ENCODE data around the gene BCAS1.

The BCAS1 gene

DNA sequence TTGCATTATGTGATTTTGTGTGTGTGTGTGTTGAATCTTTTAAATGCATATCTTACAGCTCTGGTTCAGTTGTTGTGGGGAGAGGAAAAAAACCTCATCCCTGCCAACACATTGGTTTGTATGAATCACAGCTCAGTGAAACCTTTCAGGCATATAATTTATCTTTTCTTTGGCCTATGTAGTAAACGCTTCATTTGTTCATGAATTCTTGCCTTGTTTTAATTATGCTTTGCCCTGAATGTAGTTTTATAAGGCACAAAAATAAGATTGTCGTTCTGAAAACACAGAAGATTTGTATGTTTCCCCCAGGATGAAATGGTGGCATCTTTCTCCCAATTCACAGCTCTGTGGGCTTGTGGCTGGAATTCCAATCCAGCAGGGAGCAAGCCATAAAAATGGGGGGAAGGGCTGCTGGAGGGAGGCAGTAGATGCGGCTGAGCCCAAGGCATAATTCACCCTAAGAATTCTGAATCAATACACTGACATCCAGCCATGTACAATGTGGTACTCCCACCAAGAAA lies 45.1 kb downstream of the BCAS1 start:
- H3K27ac ChIP-seq (ENCODE audit: low read depth, low read length), result no peak overlapping the region
- no CpG with 5 or more reads among the region's 3 CpGs for WGBS (ENCODE audit: extremely low coverage, insufficient coverage, low lambda C conversion rate)

GRCh38 chr20:54023406-54023805 lies 47.0 kb downstream of the BCAS1 start:
- H3K4ac ChIP-seq (ENCODE audit: low read depth, low read length), result no peak overlapping the region

More for the DNA sequence above, 45.1 kb downstream of the BCAS1 start:
- Histone ChIP-seq H3K4me2 (ENCODE audit: low read length) (no peak overlapping the region), H2BK5ac (ENCODE audit: low read length) (no peak overlapping the region), H4K8ac (ENCODE audit: low read depth, low read length) (no peak overlapping the region), H3K36me3 (ENCODE audit: control insufficient read depth, insufficient read depth, low read length) (no peaks in the 10 kb centered on the region), H3K4me1 (ENCODE audit: control insufficient read depth, low read depth, low read length) (no peaks in the 10 kb centered on the region), H3K79me1 (ENCODE audit: low read length) (no peaks in the 10 kb centered on the region), H3K4ac (ENCODE audit: low read depth, low read length) (no peak overlapping the region), H2AK5ac (ENCODE audit: low read length) (no peak overlapping the region), H3K4me3 (ENCODE audit: low read length) (no peak overlapping the region), H3K18ac (ENCODE audit: low read length) (no peak overlapping the region), H3K27me3 (ENCODE audit: insufficient read depth, low read length, poor library complexity) (no peaks in the 10 kb centered on the region), H3K9ac (ENCODE audit: low read length) (no peak overlapping the region), H2BK120ac (ENCODE audit: low read depth, low read length) (no peak overlapping the region), H3K56ac (ENCODE audit: low read length) (no peak overlapping the region), H3K79me2 (ENCODE audit: control insufficient read depth, insufficient read depth, low read length) (no peaks in the 10 kb centered on the region), H3K23ac (ENCODE audit: low read length) (no peak overlapping the region), H4K5ac (ENCODE audit: low read length) (no peak overlapping the region), H2BK15ac (replicated peaks; ENCODE audit: low read depth) (no peak overlapping the region)
- DNase-seq, result peak; percentile 45

GRCh38 chr20:54021446-54022235 lies 48.8 kb downstream of the BCAS1 start:
- DNase-seq, result no peak
- WGBS (ENCODE audit: extremely low coverage, insufficient coverage, low lambda C conversion rate), result no CpG with 5 or more reads among the region's 7 CpGs
- Histone ChIP-seq H3K4me1 (ENCODE audit: control insufficient read depth, low read depth, low read length) (no peaks in the 10 kb centered on the region), H3K4ac (ENCODE audit: low read depth, low read length) (no peak overlapping the region), H3K27me3 (ENCODE audit: insufficient read depth, low read length, poor library complexity) (no peaks in the 10 kb centered on the region), H2BK15ac (replicated peaks; ENCODE audit: low read depth) (no peak overlapping the region), H3K79me2 (ENCODE audit: control insufficient read depth, insufficient read depth, low read length) (no peaks in the 10 kb centered on the region), H2AK5ac (ENCODE audit: low read length) (no peak overlapping the region), H4K5ac (ENCODE audit: low read length) (no peak overlapping the region), H3K4me3 (ENCODE audit: low read length) (no peak overlapping the region), H3K56ac (ENCODE audit: low read length) (no peak overlapping the region), H3K4me2 (ENCODE audit: low read length) (no peak overlapping the region), H3K79me1 (ENCODE audit: low read length) (no peaks in the 10 kb centered on the region), H3K27ac (ENCODE audit: low read depth, low read length) (no peak overlapping the region), H3K9ac (ENCODE audit: low read length) (no peak overlapping the region), H3K18ac (ENCODE audit: low read length) (no peak overlapping the region), H3K23ac (ENCODE audit: low read length) (no peak overlapping the region), H2BK5ac (ENCODE audit: low read length) (no peak overlapping the region), H3K36me3 (ENCODE audit: control insufficient read depth, insufficient read depth, low read length) (no peaks in the 10 kb centered on the region), H4K8ac (ENCODE audit: low read depth, low read length) (no peak overlapping the region), H2BK120ac (ENCODE audit: low read depth, low read length) (no peak overlapping the region)

More at GRCh38 chr20:54023406-54023805, 47.0 kb downstream of the BCAS1 start:
- DNase-seq, result no peak
- H2AK5ac ChIP-seq (ENCODE audit: low read length), result no peak overlapping the region
- H3K36me3 ChIP-seq (ENCODE audit: control insufficient read depth, insufficient read depth, low read length), result no peaks in the 10 kb centered on the region
- WGBS (ENCODE audit: extremely low coverage, insufficient coverage, low lambda C conversion rate), result no CpG with 5 or more reads among the region's 3 CpGs
- no peaks in the 10 kb centered on the region for H3K27me3 ChIP-seq (ENCODE audit: insufficient read depth, low read length, poor library complexity)
- no peak overlapping the region for H4K5ac ChIP-seq (ENCODE audit: low read length)
- H2BK15ac ChIP-seq (replicated peaks; ENCODE audit: low read depth), result no peak overlapping the region
- H3K4me2 ChIP-seq (ENCODE audit: low read length), result no peak overlapping the region
- no peak overlapping the region for H3K9ac ChIP-seq (ENCODE audit: low read length)
- H3K4me3 ChIP-seq (ENCODE audit: low read length), result no peak overlapping the region
- no peak overlapping the region for H2BK120ac ChIP-seq (ENCODE audit: low read depth, low read length)
- no peak overlapping the region for H3K18ac ChIP-seq (ENCODE audit: low read length)
- no peaks in the 10 kb centered on the region for H3K79me2 ChIP-seq (ENCODE audit: control insufficient read depth, insufficient read depth, low read length)
- no peak overlapping the region for H4K8ac ChIP-seq (ENCODE audit: low read depth, low read length)
- H3K79me1 ChIP-seq (ENCODE audit: low read length), result no peaks in the 10 kb centered on the region
- H3K23ac ChIP-seq (ENCODE audit: low read length), result no peak overlapping the region
- no peak overlapping the region for H2BK5ac ChIP-seq (ENCODE audit: low read length)
- no peak overlapping the region for H3K56ac ChIP-seq (ENCODE audit: low read length)
- H3K27ac ChIP-seq (ENCODE audit: low read depth, low read length), result no peak overlapping the region
- H3K4me1 ChIP-seq (ENCODE audit: control insufficient read depth, low read depth, low read length), result no peaks in the 10 kb centered on the region

DNA sequence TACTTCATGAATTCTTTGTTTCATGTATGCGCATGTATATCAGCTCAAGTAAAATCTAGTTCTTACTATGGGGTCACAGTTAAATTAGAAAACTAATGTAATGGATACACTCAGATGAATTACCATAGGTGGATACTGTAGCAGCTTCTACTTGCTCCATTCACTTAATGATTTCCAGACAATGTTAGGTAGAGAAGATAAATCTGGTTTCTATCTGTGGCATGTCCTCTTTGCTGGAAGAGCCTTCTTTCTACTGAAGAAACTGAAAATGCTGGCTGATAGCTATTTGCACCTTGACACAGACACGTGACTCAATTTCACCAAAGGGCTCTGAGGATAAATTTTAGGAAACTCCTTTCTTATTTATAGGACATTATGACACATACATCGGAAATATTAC lies 49.5 kb downstream of the BCAS1 start:
- no peak for DNase-seq
- no peaks in the 10 kb centered on the region for H3K27me3 ChIP-seq (ENCODE audit: insufficient read depth, low read length, poor library complexity)
- no peak overlapping the region for H3K4ac ChIP-seq (ENCODE audit: low read depth, low read length)
- no peaks in the 10 kb centered on the region for H3K4me1 ChIP-seq (ENCODE audit: control insufficient read depth, low read depth, low read length)
- no peak overlapping the region for H3K27ac ChIP-seq (ENCODE audit: low read depth, low read length)
- no CpG with 5 or more reads among the region's 3 CpGs for WGBS (ENCODE audit: extremely low coverage, insufficient coverage, low lambda C conversion rate)
- no peak overlapping the region for H2BK15ac ChIP-seq (replicated peaks; ENCODE audit: low read depth)
- H3K36me3 ChIP-seq (ENCODE audit: control insufficient read depth, insufficient read depth, low read length), result no peaks in the 10 kb centered on the region
- no peak overlapping the region for H3K9ac ChIP-seq (ENCODE audit: low read length)
- H3K79me1 ChIP-seq (ENCODE audit: low read length), result no peaks in the 10 kb centered on the region
- H3K23ac ChIP-seq (ENCODE audit: low read length), result no peak overlapping the region
- H3K79me2 ChIP-seq (ENCODE audit: control insufficient read depth, insufficient read depth, low read length), result no peaks in the 10 kb centered on the region
- H3K56ac ChIP-seq (ENCODE audit: low read length), result no peak overlapping the region
- H4K5ac ChIP-seq (ENCODE audit: low read length), result no peak overlapping the region
- H3K18ac ChIP-seq (ENCODE audit: low read length), result no peak overlapping the region
- H2AK5ac ChIP-seq (ENCODE audit: low read length), result no peak overlapping the region
- H4K8ac ChIP-seq (ENCODE audit: low read depth, low read length), result no peak overlapping the region
- H2BK120ac ChIP-seq (ENCODE audit: low read depth, low read length), result no peak overlapping the region
- no peak overlapping the region for H3K4me3 ChIP-seq (ENCODE audit: low read length)
- no peak overlapping the region for H3K4me2 ChIP-seq (ENCODE audit: low read length)
- H2BK5ac ChIP-seq (ENCODE audit: low read length), result no peak overlapping the region

GRCh38 chr20:54020348-54020747 lies 50.0 kb downstream of the BCAS1 start:
- no peak for DNase-seq
- Histone ChIP-seq H2BK5ac (ENCODE audit: low read length) (no peak overlapping the region), H3K4me2 (ENCODE audit: low read length) (no peak overlapping the region), H3K56ac (ENCODE audit: low read length) (no peak overlapping the region), H3K4me1 (ENCODE audit: control insufficient read depth, low read depth, low read length) (no peaks in the 10 kb centered on the region), H3K23ac (ENCODE audit: low read length) (no peak overlapping the region), H3K79me2 (ENCODE audit: control insufficient read depth, insufficient read depth, low read length) (no peaks in the 10 kb centered on the region), H3K4me3 (ENCODE audit: low read length) (no peak overlapping the region), H3K9ac (ENCODE audit: low read length) (no peak overlapping the region), H2BK15ac (replicated peaks; ENCODE audit: low read depth) (no peak overlapping the region), H3K18ac (ENCODE audit: low read length) (no peak overlapping the region), H3K36me3 (ENCODE audit: control insufficient read depth, insufficient read depth, low read length) (no peaks in the 10 kb centered on the region), H4K5ac (ENCODE audit: low read length) (no peak overlapping the region), H3K27me3 (ENCODE audit: insufficient read depth, low read length, poor library complexity) (no peaks in the 10 kb centered on the region), H3K4ac (ENCODE audit: low read depth, low read length) (no peak overlapping the region), H3K79me1 (ENCODE audit: low read length) (no peaks in the 10 kb centered on the region), H2AK5ac (ENCODE audit: low read length) (no peak overlapping the region), H3K27ac (ENCODE audit: low read depth, low read length) (no peak overlapping the region), H4K8ac (ENCODE audit: low read depth, low read length) (no peak overlapping the region), H2BK120ac (ENCODE audit: low read depth, low read length) (no peak overlapping the region)
- WGBS (ENCODE audit: extremely low coverage, insufficient coverage, low lambda C conversion rate), result no CpG with 5 or more reads among the region's 7 CpGs
